GM19452 (cell line): Measurements from ENCODE around the gene ATP6AP1.

Source experiments
- ATAC-seq: cut with Tn5 transposase; IDR thresholded peaks from one replicate; pipeline ENCODE4 v1.9.1; 2021; ENCODE audit not compliant: unreplicated experiment

Gene ATP6AP1

GRCh38 chrX:154426916-154427770, 1.3 kb upstream of the ATP6AP1 start:
- ATAC-seq: no peak

- no peak for ATAC-seq
These were observed 1.2 kb downstream of the ATP6AP1 start for GRCh38 chrX:154429711-154430110.

GRCh38 chrX:154430479-154430878, 2.0 kb downstream of the ATP6AP1 start:
- ATAC-seq: no peak

- ATAC-seq: no peak
These were observed 2.4 kb downstream of the ATP6AP1 start for GRCh38 chrX:154430916-154431315.

- no peak for ATAC-seq
These were observed 2.9 kb downstream of the ATP6AP1 start for GRCh38 chrX:154431341-154431740.

GRCh38 chrX:154432210-154432609, 3.7 kb downstream of the ATP6AP1 start:
- ATAC-seq: no peak

- ATAC-seq: no peak
These were observed 5.1 kb downstream of the ATP6AP1 start for GRCh38 chrX:154433605-154434004.

GRCh38 chrX:154434394-154435168, 6.1 kb downstream of the ATP6AP1 start:
- no peak for ATAC-seq

- ATAC-seq: no peak
These were observed 6.8 kb downstream of the ATP6AP1 start for GRCh38 chrX:154435171-154435733.

GRCh38 chrX:154436374-154436982, 8.0 kb downstream of the ATP6AP1 start:
- ATAC-seq: no peak

GRCh38 chrX:154436983-154437752, 8.7 kb downstream of the ATP6AP1 start, which contains the start of gene GDI1:
TSS of gene GDI1 (plus strand) at chrX:154437154. CDS start at chrX:154437255, 101 bp downstream.
- no peak for ATAC-seq

- no peak for ATAC-seq
These were observed 9.8 kb downstream of the ATP6AP1 start for GRCh38 chrX:154437971-154438893.

- ATAC-seq: no peak
These were observed 11.4 kb downstream of the ATP6AP1 start for GRCh38 chrX:154439841-154440240.

- no peak for ATAC-seq
These were observed 12.3 kb downstream of the ATP6AP1 start for GRCh38 chrX:154440623-154441357.

- ATAC-seq: no peak
These were observed 13.1 kb downstream of the ATP6AP1 start for GRCh38 chrX:154441564-154441963.

- no peak for ATAC-seq
These were observed 13.7 kb downstream of the ATP6AP1 start for GRCh38 chrX:154441984-154442707.

GRCh38 chrX:154443479-154443910, 15.0 kb downstream of the ATP6AP1 start:
- ATAC-seq: no peak
